RWPE1 (cell line): Measurements from ENCODE around the gene KIAA1217.

ENCODE experiments used
- CTCF ChIA-PET: fragments of 350-600 bp; sonication (Branson Sonifier 250); formaldehyde crosslinking; extraction: SDS; loops from one replicate; lab custom pipeline; 2021; lab: Yijun Ruan, JAX
- POLR2A ChIA-PET: fragments of 400-600 bp; formaldehyde crosslinking; extraction: SDS; loops from one replicate; lab custom pipeline; 2020; ENCODE audit warnings: antibody characterized with exemption; ENCODE audit not compliant: low non-redundant PET; lab: Yijun Ruan, JAX
- DNase-seq: peaks from one replicate; pipeline ENCODE4 v3.0.0; 2012; ENCODE audit warnings: low spot score
- H3K27ac ChIP-seq: fragments of 450-650 bp; 2 replicates; pipeline ENCODE4 v1.5.1; 2017
- CTCF ChIP-seq: fragments of 450-650 bp; conservative IDR thresholded peaks from 2 replicates; pipeline ENCODE4 v1.5.1; 2017; ENCODE audit warnings: low read depth, mild to moderate bottlenecking

The KIAA1217 gene

GRCh38 chr10:24448351-24448999 is 239.5 kb downstream of the KIAA1217 start:
- no peak overlapping the region for H3K27ac ChIP-seq
- no peak for DNase-seq
- no peak for TF ChIP-seq CTCF
- POLR2A ChIA-PET: no interaction called here
- CTCF ChIA-PET: interaction anchor here (0.6 kb wide), 1 partner anchor 298 kb away, joined by 4 read pairs; no protein-coding TSS in a partner anchor

DNA sequence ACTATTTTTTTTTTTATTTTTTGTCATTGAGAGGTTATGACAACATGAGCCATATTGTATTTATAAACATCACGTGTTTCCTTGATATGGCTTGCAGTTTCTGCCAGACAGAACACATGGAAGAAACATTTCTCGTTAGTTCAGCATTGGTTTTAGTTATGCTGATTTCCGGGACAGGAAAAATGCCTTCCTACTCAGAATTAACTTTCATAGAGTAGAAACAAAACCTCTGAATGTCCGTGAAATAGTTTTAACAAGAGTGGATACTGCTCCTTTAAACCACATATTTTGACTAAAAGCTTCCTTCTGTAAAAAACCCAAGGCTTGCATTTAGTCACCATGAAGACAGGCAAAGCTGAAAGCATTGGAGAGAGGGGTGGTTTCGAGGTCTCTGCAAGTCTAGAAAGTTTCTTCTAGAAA is 240.4 kb downstream of the KIAA1217 start:
- CTCF ChIA-PET: no interaction called here

GRCh38 chr10:24449769-24450310 is 240.9 kb downstream of the KIAA1217 start:
- ChIA-PET CTCF (no interaction called here), POLR2A (no interaction called here)
- no peak overlapping the region for H3K27ac ChIP-seq
- TF ChIP-seq CTCF: no peak
- no peak for DNase-seq

More for the DNA sequence above, 240.4 kb downstream of the KIAA1217 start:
- POLR2A ChIA-PET: no interaction called here
- no peak overlapping the region for H3K27ac ChIP-seq
- TF ChIP-seq CTCF: no peak
- no peak for DNase-seq

- no peak for TF ChIP-seq CTCF
- POLR2A ChIA-PET: no interaction called here
- H3K27ac ChIP-seq: no peak overlapping the region
- DNase-seq: no peak
- CTCF ChIA-PET: interaction anchor here (1.0 kb wide), 1 partner anchor 457 kb away, joined by 3 read pairs; no protein-coding TSS in a partner anchor
These were observed 242.4 kb downstream of the KIAA1217 start for GRCh38 chr10:24451325-24451820.

- ChIA-PET CTCF (interaction anchor here (1.0 kb wide), 1 partner anchor 457 kb away, joined by 3 read pairs; no protein-coding TSS in a partner anchor), POLR2A (no interaction called here)
- H3K27ac ChIP-seq: no peak overlapping the region
- TF ChIP-seq CTCF: no peak
- no peak for DNase-seq
These were observed 243.1 kb downstream of the KIAA1217 start for GRCh38 chr10:24452030-24452429.

GRCh38 chr10:24453404-24453830 is 244.5 kb downstream of the KIAA1217 start:
- ChIA-PET CTCF (no interaction called here), POLR2A (no interaction called here)
- H3K27ac ChIP-seq: no peak overlapping the region
- DNase-seq: no peak
- no peak for TF ChIP-seq CTCF
